Measurements from ENCODE around the gene HMG20A.

DNA sequence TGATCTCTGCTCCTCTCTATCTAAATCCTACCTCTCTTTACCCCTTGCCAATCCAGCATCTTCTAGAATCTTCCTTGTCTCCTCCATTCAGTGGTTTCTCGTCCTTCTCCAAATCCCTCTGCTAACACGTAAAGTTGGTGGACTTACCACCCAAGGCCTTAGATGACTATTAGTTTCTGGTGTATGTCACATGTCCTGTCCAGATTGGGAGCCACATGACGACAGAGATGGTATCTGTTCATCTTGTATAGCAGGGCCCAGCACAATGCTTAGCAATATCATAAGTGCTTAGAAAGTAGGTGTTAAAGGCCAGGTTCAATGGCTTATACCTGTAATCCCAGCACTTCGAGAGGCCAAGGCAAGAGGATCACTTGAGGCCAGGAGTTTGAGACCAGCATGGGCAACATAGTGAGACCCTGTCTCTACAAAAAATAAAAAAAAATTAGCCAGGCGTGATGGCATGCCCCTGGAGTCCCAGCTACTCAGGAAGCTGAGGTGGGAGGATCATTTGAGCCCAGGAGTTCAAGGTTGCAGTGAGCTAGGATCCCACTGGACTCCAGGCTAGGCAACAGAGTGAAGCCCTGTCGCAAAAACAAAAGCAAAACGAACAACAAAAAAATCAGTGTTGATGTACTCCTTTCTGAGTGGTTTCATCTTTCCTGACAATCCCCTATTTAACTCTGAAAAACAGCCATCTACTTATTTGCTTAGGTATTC lies 81.8 kb downstream of the HMG20A start:
- no peak for TF ChIP-seq EP300 (IDR thresholded peaks at IDR 0.05; ENCODE audit: borderline replicate concordance in 1 of 2, control insufficient read depth in 1 of 2, low read depth in 2 of 2, low read length in 2 of 2)
- no peak for TF ChIP-seq EZH2 (IDR thresholded peaks at IDR 0.05; ENCODE audit: borderline replicate concordance, control insufficient read depth, low read depth, low read length)
- TF ChIP-seq GABPA (IDR thresholded peaks at IDR 0.05; ENCODE audit: low read depth): no peak
- TF ChIP-seq, protein P1, sequence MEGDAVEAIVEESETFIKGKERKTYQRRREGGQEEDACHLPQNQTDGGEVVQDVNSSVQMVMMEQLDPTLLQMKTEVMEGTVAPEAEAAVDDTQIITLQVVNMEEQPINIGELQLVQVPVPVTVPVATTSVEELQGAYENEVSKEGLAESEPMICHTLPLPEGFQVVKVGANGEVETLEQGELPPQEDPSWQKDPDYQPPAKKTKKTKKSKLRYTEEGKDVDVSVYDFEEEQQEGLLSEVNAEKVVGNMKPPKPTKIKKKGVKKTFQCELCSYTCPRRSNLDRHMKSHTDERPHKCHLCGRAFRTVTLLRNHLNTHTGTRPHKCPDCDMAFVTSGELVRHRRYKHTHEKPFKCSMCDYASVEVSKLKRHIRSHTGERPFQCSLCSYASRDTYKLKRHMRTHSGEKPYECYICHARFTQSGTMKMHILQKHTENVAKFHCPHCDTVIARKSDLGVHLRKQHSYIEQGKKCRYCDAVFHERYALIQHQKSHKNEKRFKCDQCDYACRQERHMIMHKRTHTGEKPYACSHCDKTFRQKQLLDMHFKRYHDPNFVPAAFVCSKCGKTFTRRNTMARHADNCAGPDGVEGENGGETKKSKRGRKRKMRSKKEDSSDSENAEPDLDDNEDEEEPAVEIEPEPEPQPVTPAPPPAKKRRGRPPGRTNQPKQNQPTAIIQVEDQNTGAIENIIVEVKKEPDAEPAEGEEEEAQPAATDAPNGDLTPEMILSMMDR (IDR thresholded peaks at IDR 0.05 in 2 of 3, conservative IDR thresholded peaks at IDR 0.05 in 1 of 3; ENCODE audit: control insufficient read depth in 2 of 3, extremely low read depth in 1 of 3, insufficient read depth in 1 of 3, low read depth in 3 of 3, low read length in 3 of 3): no peak
- TF ChIP-seq DPF2 (IDR thresholded peaks at IDR 0.05): no peak
- no peak for TF ChIP-seq GATAD2B (conservative IDR thresholded peaks at IDR 0.05; ENCODE audit: low read depth)
- no peak for TF ChIP-seq ZBED1 (IDR thresholded peaks at IDR 0.05; ENCODE audit: borderline replicate concordance)
- TF ChIP-seq SP1 (IDR thresholded peaks at IDR 0.05; ENCODE audit: low read depth, low read length): no peak
- no peak for TF ChIP-seq POLR2A (IDR thresholded peaks at IDR 0.05; ENCODE audit: low read depth, low read length)
- no peak for TF ChIP-seq YY1 (IDR thresholded peaks at IDR 0.05; ENCODE audit: low read depth, low read length)
- TF ChIP-seq, protein P2, sequence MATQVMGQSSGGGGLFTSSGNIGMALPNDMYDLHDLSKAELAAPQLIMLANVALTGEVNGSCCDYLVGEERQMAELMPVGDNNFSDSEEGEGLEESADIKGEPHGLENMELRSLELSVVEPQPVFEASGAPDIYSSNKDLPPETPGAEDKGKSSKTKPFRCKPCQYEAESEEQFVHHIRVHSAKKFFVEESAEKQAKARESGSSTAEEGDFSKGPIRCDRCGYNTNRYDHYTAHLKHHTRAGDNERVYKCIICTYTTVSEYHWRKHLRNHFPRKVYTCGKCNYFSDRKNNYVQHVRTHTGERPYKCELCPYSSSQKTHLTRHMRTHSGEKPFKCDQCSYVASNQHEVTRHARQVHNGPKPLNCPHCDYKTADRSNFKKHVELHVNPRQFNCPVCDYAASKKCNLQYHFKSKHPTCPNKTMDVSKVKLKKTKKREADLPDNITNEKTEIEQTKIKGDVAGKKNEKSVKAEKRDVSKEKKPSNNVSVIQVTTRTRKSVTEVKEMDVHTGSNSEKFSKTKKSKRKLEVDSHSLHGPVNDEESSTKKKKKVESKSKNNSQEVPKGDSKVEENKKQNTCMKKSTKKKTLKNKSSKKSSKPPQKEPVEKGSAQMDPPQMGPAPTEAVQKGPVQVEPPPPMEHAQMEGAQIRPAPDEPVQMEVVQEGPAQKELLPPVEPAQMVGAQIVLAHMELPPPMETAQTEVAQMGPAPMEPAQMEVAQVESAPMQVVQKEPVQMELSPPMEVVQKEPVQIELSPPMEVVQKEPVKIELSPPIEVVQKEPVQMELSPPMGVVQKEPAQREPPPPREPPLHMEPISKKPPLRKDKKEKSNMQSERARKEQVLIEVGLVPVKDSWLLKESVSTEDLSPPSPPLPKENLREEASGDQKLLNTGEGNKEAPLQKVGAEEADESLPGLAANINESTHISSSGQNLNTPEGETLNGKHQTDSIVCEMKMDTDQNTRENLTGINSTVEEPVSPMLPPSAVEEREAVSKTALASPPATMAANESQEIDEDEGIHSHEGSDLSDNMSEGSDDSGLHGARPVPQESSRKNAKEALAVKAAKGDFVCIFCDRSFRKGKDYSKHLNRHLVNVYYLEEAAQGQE (IDR thresholded peaks at IDR 0.05; ENCODE audit: low read depth, low read length): no peak
- TF ChIP-seq, protein P3, sequence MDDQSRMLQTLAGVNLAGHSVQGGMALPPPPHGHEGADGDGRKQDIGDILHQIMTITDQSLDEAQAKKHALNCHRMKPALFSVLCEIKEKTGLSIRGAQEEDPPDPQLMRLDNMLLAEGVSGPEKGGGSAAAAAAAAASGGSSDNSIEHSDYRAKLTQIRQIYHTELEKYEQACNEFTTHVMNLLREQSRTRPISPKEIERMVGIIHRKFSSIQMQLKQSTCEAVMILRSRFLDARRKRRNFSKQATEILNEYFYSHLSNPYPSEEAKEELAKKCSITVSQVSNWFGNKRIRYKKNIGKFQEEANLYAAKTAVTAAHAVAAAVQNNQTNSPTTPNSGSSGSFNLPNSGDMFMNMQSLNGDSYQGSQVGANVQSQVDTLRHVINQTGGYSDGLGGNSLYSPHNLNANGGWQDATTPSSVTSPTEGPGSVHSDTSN (IDR thresholded peaks at IDR 0.05; ENCODE audit: insufficient replicate concordance, low read depth, low read length): no peak
